ENCODE data around the gene VGF.
A peak's percentile ranks its signal among the peaks of the same experiment; 100 is the strongest.

The VGF gene

DNA sequence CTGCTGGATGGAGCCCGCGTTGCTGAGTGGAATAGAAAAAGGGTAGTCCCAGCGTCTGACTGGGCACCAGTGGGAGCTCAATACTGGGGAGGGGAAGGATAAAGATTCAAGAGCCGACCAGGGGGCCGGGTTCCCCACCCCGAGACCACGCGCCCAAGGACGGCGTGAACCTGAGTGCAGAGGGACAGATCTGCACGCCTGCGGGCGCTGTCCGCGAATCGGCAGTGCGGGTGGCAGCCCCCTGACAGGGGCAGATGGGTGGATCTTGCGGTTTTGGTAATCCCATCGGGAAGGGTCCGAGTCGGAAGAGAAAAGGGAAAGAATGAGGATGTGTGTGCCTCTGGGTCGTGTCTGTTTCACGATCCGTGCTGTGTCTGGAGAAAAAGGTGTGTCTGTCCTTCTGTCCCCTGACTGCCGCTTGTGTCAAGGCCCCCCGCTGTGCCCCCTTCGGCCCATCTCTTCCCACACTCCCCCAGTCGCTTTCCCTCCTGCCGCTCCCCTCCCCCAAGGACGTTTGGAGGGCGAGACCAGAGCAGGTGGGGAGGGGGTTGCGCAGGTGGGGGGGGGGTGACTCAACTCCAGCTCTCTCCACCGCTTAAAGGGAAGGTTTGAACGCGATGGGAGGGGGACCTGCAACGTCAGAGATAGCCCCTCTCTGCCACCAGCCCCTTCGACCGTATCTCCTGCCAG, 734 bp upstream of the VGF start:
- no peak for DNase-seq

- no peak for DNase-seq
Observed at GRCh38 chr7:101164071-101164840, 1.1 kb downstream of the VGF start.

GRCh38 chr7:101163279-101164070, 1.9 kb downstream of the VGF start:
- peak; percentile 29 for DNase-seq

- DNase-seq = peak; percentile 40
Observed at GRCh38 chr7:101162551-101163278, 2.7 kb downstream of the VGF start.

DNA sequence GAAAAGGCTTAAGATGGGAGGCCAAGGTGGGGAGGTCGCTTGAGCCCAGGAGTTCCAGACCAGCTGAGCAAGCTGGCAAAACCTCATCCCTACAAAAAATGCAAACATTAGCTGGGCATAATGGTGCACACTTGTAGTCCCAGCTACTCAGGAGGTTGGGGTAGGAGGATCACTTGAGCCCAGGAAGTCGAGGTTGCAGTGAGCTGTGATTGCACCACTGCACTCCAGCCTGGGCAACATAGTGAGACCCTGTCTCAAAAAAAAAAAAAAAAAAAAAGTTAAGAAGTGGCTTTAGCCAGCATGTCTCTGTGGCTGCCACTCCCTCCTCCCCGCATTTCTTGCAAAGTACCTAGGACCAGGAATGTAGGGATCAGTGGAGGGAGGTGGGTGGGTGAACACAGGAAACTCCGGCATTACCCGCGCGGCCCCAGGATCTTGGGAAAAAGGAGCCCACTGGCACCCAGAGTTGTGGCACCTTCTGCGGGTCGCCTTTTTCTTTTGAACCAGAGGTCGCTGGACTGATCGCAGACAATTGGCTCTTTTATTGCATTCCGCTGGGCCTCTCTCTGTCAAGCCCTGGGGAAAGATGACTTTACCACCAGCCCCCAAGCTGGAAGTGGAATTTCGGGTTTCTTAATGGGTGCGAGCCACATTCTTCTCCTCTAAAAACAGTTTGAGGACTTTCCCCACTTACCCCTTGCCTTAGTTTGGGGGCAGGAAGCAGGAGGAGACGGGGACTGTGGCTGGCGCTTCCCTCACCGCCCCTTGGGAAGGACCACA, 3.5 kb downstream of the VGF start:
- no peak for DNase-seq

- DNase-seq = no peak
Observed at GRCh38 chr7:101160910-101161309, 4.5 kb downstream of the VGF start.

- DNase-seq = no peak
Observed at GRCh38 chr7:101159696-101160674, 5.4 kb downstream of the VGF start.

- DNase-seq = no peak
Observed at GRCh38 chr7:101156866-101157589, 8.3 kb downstream of the VGF start.

GRCh38 chr7:101156277-101156676, 9.1 kb downstream of the VGF start:
- no peak for DNase-seq

DNA sequence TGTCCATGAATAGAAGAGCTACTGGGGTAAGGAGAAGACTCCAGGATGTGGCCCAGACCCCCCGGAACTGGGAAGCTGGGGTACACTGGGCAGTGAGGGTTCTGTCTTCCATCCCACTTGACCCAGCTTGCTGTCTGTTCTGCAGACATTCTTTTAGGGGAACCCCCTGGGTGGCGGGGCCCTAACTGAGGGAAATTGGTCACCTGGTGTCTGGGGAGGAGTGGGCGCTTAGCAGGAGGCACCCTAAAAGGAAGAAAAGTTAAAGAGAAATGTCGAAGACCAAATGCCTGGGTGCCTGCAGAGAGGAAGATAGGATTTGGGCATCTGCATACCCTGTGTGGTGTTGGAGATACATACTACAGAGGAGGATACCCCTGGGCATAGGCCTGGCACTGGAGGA, 10.1 kb downstream of the VGF start:
- DNase-seq = peak; percentile 27

GRCh38 chr7:101154693-101155102, 10.7 kb downstream of the VGF start:
- peak; percentile 33 for DNase-seq

DNA sequence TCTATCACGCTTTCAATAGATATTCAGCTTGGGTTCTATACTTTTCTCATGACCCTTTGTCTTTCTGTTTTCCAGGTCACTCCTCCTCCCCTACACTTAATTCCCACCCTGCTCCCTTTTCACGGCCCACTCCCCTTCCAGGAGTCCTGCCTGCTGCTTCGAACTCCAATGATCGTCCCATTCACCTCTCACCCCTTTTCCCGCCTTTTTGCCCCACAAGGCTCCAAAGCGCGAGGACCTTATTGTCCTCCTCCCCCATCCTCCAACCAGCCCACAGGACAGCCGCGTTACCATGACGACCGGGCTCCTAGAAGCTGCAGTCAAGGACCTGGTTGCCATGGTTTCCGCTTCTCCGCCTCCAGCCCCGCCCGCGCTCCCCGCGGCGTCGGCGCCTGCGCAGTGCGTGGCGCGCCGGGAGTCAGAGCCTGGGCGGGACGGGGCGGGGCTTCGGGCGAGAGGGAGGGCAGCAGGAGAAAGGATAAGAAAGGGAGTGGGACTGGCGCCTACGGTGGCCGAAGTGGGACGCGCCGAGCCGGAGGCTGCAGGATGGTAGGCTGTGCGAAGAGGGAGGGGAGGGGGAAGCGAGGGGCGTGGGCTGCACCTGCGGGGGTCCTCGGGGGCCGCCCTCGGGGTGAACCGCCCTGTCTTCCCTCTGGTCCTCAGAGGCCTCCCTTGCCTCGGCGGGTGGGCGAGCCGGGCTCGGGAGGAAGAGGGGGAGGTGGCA, 11.2 kb downstream of the VGF start, which contains the start of gene AP1S1:
TSS of gene AP1S1 (plus strand) at position 508 of the 724 bp plus-strand sequence. CDS start at position 547, 39 bp downstream.
- DNase-seq = peak; percentile 94

DNA sequence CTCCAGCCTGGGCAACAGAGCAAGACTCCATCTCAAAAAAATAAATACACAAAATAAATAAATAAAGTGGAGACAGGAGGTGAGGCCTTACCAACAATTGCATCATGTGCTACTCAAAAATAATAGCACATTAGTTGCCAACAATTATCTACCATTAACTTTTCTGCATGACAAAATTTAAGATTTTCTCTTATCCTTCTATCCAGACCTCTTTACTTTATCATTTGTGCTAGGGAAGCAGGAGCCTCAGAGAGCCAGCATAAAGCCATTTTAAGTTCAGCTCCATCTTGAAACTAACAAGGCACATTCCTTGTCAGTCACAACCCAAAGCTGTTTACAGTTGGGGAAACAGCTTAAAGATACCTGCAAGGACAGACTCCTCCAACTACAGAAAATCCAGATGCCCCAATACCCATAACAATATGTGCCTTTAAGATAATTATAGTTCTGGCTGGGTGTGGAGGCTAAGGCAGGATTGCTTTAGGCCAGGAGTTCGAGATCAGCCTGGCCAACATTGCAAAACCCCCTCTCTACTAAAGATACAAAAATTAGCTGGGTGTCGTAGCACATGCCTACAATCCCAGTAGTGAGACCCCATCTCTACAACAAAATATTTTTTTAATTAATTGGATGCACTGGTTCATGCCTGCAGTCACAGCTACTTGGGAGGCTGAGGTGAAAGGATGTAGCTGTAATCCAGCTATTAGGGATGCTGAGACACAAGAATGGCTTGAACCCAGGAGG, 13.3 kb downstream of the VGF start:
- no peak for DNase-seq

GRCh38 chr7:101140746-101141382, 24.5 kb downstream of the VGF start:
- no peak for DNase-seq

DNA sequence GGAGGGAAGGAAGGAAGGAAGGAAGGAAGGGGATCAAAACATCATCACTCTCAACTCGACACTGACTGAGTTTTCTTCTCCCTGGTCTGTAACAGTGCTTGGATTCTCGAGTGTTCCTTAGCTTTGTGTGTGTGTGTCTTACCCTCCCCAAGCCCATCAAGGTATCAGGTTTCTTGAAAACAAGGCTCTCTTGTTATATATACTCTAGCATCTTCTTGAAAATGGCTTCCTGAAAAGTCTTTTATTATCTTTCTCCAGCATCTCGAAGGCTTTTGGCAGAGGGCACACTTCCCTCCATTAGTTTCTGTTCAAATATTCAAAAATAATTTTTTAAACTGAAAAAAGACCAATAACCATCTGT, 25.1 kb downstream of the VGF start:
- no peak for DNase-seq

DNA sequence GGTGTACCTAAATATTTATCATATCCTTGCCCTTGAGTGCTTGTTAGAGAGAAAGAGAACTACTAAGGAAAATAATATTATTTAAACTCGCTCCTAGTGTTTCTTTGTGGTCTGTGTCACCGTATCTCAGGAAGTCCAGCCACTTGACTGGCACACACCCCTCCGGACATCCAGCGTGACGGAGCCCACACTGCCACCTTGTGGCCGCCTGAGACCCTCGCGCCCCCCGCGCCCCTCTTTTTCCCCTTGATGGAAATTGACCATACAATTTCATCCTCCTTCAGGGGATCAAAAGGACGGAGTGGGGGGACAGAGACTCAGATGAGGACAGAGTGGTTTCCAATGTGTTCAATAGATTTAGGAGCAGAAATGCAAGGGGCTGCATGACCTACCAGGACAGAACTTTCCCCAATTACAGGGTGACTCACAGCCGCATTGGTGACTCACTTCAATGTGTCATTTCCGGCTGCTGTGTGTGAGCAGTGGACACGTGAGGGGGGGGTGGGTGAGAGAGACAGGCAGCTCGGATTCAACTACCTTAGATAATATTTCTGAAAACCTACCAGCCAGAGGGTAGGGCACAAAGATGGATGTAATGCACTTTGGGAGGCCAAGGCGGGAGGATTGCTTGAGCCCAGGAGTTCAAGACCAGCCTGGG, 27.0 kb downstream of the VGF start:
- DNase-seq = peak; percentile 90

DNA sequence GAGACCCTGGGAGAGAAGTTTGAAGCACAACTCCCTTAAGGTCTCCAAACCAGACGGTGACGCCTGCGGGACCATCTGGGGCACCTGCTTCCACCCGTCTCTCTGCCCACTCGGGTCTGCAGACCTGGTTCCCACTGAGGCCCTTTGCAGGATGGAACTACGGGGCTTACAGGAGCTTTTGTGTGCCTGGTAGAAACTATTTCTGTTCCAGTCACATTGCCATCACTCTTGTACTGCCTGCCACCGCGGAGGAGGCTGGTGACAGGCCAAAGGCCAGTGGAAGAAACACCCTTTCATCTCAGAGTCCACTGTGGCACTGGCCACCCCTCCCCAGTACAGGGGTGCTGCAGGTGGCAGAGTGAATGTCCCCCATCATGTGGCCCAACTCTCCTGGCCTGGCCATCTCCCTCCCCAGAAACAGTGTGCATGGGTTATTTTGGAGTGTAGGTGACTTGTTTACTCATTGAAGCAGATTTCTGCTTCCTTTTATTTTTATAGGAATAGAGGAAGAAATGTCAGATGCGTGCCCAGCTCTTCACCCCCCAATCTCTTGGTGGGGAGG, 27.6 kb downstream of the VGF start:
- no peak for DNase-seq

Data from stimulated activated CD8-positive, alpha-beta memory T cell treated with anti-CD3 and anti-CD28 coated beads, Interleukin-4, amount 100 ng/mL, for 48 hours (primary cell).